ENCODE results near the gene FOXB1.

Gene FOXB1

GRCh38 chr15:60022379-60022741 is 18.2 kb downstream of the FOXB1 start:
- H3K4me3 Mint-ChIP-seq: no peak overlapping the region
- H3K27ac Mint-ChIP-seq: no peak overlapping the region
- no peaks in the 10 kb centered on the region for H3K36me3 Mint-ChIP-seq (ENCODE audit: low read depth)
- DNase-seq: no peak
- peaks cover 25% of the 10 kb centered on the region for H3K4me1 Mint-ChIP-seq (ENCODE audit: low read depth)
- H3K27me3 Mint-ChIP-seq: peaks cover 27% of the 10 kb centered on the region
- H3K9me3 Mint-ChIP-seq: peaks cover 4% of the 10 kb centered on the region

GRCh38 chr15:60026555-60026954 is 22.4 kb downstream of the FOXB1 start:
- Mint-ChIP-seq H3K4me1 (ENCODE audit: low read depth) (peaks cover 5% of the 10 kb centered on the region), H3K27me3 (peaks cover 15% of the 10 kb centered on the region), H3K36me3 (ENCODE audit: low read depth) (no peaks in the 10 kb centered on the region), H3K9me3 (no peaks in the 10 kb centered on the region), H3K27ac (no peak overlapping the region), H3K4me3 (no peak overlapping the region)
- no peak for DNase-seq

GRCh38 chr15:60035344-60035743 is 31.2 kb downstream of the FOXB1 start:
- no peaks in the 10 kb centered on the region for H3K9me3 Mint-ChIP-seq
- H3K4me1 Mint-ChIP-seq (ENCODE audit: low read depth): peaks cover 4% of the 10 kb centered on the region
- H3K27ac Mint-ChIP-seq: no peak overlapping the region
- no peaks in the 10 kb centered on the region for H3K36me3 Mint-ChIP-seq (ENCODE audit: low read depth)
- no peak overlapping the region for H3K4me3 Mint-ChIP-seq
- peaks cover 4% of the 10 kb centered on the region for H3K27me3 Mint-ChIP-seq
- DNase-seq: no peak

DNA sequence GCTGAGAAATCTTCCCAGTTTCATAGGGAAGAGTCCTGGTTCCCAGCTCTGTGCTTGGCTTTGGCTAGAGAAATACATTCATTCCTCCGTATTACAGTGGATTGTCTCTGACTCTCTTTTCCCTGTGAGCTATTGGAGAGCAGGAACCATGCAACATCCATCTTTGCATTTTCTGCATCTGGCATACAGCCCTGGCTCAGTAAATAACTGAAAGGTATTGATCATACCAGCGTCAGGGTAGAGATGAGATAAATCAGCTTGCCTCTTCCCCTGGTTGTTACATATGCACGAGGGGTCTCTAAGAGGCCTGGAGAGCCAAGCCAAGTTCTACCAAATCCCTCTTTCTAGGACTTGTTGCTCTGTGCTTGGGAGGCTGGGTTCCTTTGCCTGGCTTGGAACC is 35.2 kb downstream of the FOXB1 start:
- Mint-ChIP-seq H3K4me1 (ENCODE audit: low read depth) (peaks cover 10% of the 10 kb centered on the region), H3K27ac (no peak overlapping the region), H3K9me3 (no peaks in the 10 kb centered on the region), H3K36me3 (ENCODE audit: low read depth) (no peaks in the 10 kb centered on the region), H3K4me3 (no peak overlapping the region), H3K27me3 (peaks cover 7% of the 10 kb centered on the region)
- DNase-seq: no peak

- DNase-seq: no peak
- Mint-ChIP-seq H3K4me3 (peak overlapping the region; percentile 43), H3K9me3 (no peaks in the 10 kb centered on the region), H3K4me1 (ENCODE audit: low read depth) (peaks cover 19% of the 10 kb centered on the region), H3K27me3 (peaks cover 7% of the 10 kb centered on the region), H3K36me3 (ENCODE audit: low read depth) (no peaks in the 10 kb centered on the region), H3K27ac (peak overlapping the region; percentile 80)
Observed at GRCh38 chr15:60043744-60044435, 39.8 kb downstream of the FOXB1 start.

DNA sequence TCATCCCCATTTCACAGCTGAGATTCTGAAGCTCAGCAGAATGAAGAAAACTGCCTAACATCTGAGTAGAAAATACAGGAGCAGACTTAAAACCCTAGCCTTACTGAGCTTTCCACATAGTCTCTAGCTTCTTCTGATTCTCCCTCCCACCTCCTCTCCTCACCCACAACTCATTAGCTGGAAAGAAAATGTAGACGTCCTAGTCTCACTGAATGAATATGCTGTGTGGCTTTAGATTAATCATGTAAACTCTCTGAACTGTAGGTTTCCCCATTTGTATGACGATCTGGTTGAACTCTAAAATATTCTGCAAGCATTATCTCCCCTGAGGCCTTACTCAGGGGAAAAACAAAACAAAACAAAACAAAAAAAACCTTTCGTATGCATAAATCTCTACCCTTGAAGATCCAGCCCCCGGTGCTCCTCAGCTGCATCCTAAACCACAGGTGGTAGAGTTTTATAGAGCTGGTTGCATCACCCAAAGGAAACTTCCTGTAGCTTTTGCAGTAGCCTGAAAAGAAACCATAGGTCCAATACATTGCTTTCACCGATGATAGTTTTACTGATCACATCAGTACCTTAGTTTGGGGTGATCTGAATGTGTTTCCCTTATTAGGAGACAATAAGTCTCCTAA is 40.6 kb downstream of the FOXB1 start:
- Mint-ChIP-seq H3K27me3 (peaks cover 4% of the 10 kb centered on the region), H3K4me3 (peak overlapping the region; percentile 43)

DNA sequence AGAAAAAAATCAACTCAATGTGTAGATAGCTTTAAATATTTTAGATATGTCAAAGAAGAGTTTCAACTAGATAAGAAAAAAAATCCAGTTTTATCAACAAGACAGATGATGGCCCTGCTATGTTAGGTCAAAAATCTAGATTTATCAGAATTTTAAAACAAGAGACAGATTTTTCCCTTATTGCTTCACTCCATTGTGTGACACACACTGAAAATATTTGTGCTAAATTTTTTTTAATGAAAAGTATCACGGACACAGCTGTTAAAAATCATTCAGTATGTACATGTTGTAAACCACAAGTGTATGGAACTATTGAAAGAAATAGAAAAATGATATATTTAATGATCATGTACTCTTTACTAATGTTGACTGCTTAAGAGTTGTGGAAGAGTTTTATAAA is 43.6 kb downstream of the FOXB1 start:
- DNase-seq: no peak
- H3K27ac Mint-ChIP-seq: no peak overlapping the region
- H3K36me3 Mint-ChIP-seq (ENCODE audit: low read depth): no peaks in the 10 kb centered on the region
- H3K9me3 Mint-ChIP-seq: peaks cover 15% of the 10 kb centered on the region
- H3K4me1 Mint-ChIP-seq (ENCODE audit: low read depth): peaks cover 19% of the 10 kb centered on the region
- no peak overlapping the region for H3K4me3 Mint-ChIP-seq
- peaks cover 7% of the 10 kb centered on the region for H3K27me3 Mint-ChIP-seq

More for the DNA sequence above, 40.6 kb downstream of the FOXB1 start:
- Mint-ChIP-seq H3K9me3 (peaks cover 7% of the 10 kb centered on the region), H3K27ac (peak overlapping the region; percentile 80), H3K36me3 (ENCODE audit: low read depth) (no peaks in the 10 kb centered on the region), H3K4me1 (ENCODE audit: low read depth) (peaks cover 19% of the 10 kb centered on the region)
- DNase-seq: no peak

GRCh38 chr15:60049948-60050347 is 45.8 kb downstream of the FOXB1 start:
- Mint-ChIP-seq H3K27ac (no peak overlapping the region), H3K4me3 (no peak overlapping the region), H3K36me3 (ENCODE audit: low read depth) (no peaks in the 10 kb centered on the region), H3K27me3 (peaks cover 9% of the 10 kb centered on the region), H3K9me3 (peaks cover 15% of the 10 kb centered on the region), H3K4me1 (ENCODE audit: low read depth) (peaks cover 8% of the 10 kb centered on the region)
- no peak for DNase-seq

DNA sequence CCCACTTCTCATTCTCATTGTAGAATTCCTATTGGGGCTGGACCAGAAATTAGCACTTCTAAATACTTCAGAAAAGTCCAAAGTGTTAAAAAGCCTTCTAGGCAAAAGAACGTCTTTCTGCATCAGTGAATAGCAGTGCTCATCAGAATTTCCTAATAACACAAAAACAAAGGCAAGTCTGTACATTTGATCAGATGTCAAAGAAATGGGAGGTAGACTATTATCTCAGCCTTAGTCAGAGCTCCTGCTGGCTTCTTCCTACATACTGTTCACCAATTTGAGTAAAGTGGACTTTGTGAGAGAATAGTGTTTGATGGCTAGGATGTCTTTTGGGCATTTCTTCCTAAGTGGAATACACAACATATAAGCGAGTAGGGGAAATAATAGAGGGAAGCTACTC is 48.7 kb downstream of the FOXB1 start:
- Mint-ChIP-seq H3K27ac (no peak overlapping the region), H3K9me3 (peaks cover 15% of the 10 kb centered on the region), H3K4me1 (ENCODE audit: low read depth) (no peaks in the 10 kb centered on the region), H3K36me3 (ENCODE audit: low read depth) (no peaks in the 10 kb centered on the region), H3K4me3 (no peak overlapping the region), H3K27me3 (peaks cover 19% of the 10 kb centered on the region)
- no peak for DNase-seq

- no peak overlapping the region for H3K4me3 Mint-ChIP-seq
- peaks cover 23% of the 10 kb centered on the region for H3K27me3 Mint-ChIP-seq
- peaks cover 10% of the 10 kb centered on the region for H3K9me3 Mint-ChIP-seq
- no peaks in the 10 kb centered on the region for H3K36me3 Mint-ChIP-seq (ENCODE audit: low read depth)
- no peak overlapping the region for H3K27ac Mint-ChIP-seq
- DNase-seq: no peak
- no peaks in the 10 kb centered on the region for H3K4me1 Mint-ChIP-seq (ENCODE audit: low read depth)
Observed at GRCh38 chr15:60054472-60054871, 50.4 kb downstream of the FOXB1 start.

Data from activated T-cell treated with anti-CD3 and anti-CD28 coated beads, Interleukin-2, amount 50 U/mL, for 24 hours (primary cell).